Ureter (tissue), 1 donor: ENCODE data around the gene ENC1. TPM values are rescaled to one million over a fixed set of nuclear protein-coding genes. Genes with fewer than 3 reads are reported as not detected.

Experiments used
- DNase-seq: peaks from one replicate; pipeline ENCODE4 v3.0.0-alpha.2; 2020; ENCODE audit warnings: low spot score
- total RNA-seq: library from RNA; stranded (reverse); gene quantifications from one replicate; pipeline ENCODE4 v1.2.4, GENCODE V29; 2023
- donor health status: DM: yes; HTN: yes; CAD: no.

ENC1 gene
- total RNA-seq, 1 donor from 2014 or later = 48.5 TPM

- DNase-seq = no peak
These were observed 9.2 kb downstream of the ENC1 start for GRCh38 chr5:74631081-74631953.

GRCh38 chr5:74630453-74631066 is 10.0 kb downstream of the ENC1 start:
- DNase-seq = no peak

GRCh38 chr5:74629326-74629725 is 11.2 kb downstream of the ENC1 start:
- DNase-seq = no peak

GRCh38 chr5:74628359-74628758 is 12.2 kb downstream of the ENC1 start:
- no peak for DNase-seq

- no peak for DNase-seq
These were observed 12.8 kb downstream of the ENC1 start for GRCh38 chr5:74627646-74628279.

GRCh38 chr5:74626386-74627222 is 13.9 kb downstream of the ENC1 start:
- no peak for DNase-seq

GRCh38 chr5:74625742-74626241 is 14.7 kb downstream of the ENC1 start:
- no peak for DNase-seq

- no peak for DNase-seq
These were observed 15.5 kb downstream of the ENC1 start for GRCh38 chr5:74624931-74625505.

GRCh38 chr5:74624501-74624900 is 16.0 kb downstream of the ENC1 start:
- no peak for DNase-seq

- DNase-seq = no peak
These were observed 16.6 kb downstream of the ENC1 start for GRCh38 chr5:74623748-74624408.

- no peak for DNase-seq
These were observed 17.4 kb downstream of the ENC1 start for GRCh38 chr5:74623006-74623611.

GRCh38 chr5:74622122-74622521 is 18.4 kb downstream of the ENC1 start:
- no peak for DNase-seq

- DNase-seq = no peak
These were observed 19.0 kb downstream of the ENC1 start for GRCh38 chr5:74621492-74621891.

GRCh38 chr5:74619308-74619707 is 21.2 kb downstream of the ENC1 start:
- no peak for DNase-seq

GRCh38 chr5:74618106-74618505 is 22.4 kb downstream of the ENC1 start:
- DNase-seq = no peak

GRCh38 chr5:74617202-74617601 is 23.3 kb downstream of the ENC1 start:
- DNase-seq = no peak

GRCh38 chr5:74616236-74617146 is 24.0 kb downstream of the ENC1 start:
- no peak for DNase-seq

- no peak for DNase-seq
These were observed 27.2 kb downstream of the ENC1 start for GRCh38 chr5:74613283-74613682.

- DNase-seq = no peak
These were observed 28.5 kb downstream of the ENC1 start for GRCh38 chr5:74612045-74612444.
